GM19452 (cell line): ENCODE data around the gene NSL1.

Experiments used
- ATAC-seq: cut with Tn5 transposase; IDR thresholded peaks from one replicate; pipeline ENCODE4 v1.9.1; 2021; ENCODE audit not compliant: unreplicated experiment

NSL1 gene

GRCh38 chr1:212791676-212792395 is at the start of gene NSL1, which contains the start of gene TATDN3:
NSL1 (minus strand) TSS chr1:212791777; CDS start chr1:212791763, 14 bp downstream.
TATDN3 (plus strand) TSS chr1:212791894; CDS start chr1:212791922, 28 bp downstream.
- peak; percentile 63 for ATAC-seq

DNA sequence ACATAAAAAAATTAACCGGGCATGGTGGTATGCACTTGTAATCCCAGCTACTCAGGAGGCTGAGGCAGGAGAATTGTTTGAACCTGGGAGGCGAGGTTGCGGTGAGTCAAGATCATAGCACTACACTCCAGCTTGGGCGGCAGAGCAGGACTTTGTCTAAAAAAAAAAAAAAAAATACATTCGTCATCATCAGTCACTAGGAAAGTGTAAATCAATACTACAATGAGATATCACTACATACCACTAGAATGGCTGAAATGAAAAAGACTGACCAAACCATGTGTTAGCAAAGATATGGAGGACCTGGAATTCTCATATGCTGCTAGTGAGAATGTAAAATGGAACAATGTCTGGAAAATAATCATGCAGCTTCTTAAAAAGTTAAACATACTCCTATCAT is 46.6 kb upstream of the NSL1 start:
- no peak for ATAC-seq

GRCh38 chr1:212833211-212834207 is 41.9 kb upstream of the NSL1 start:
- peak; percentile 90 for ATAC-seq

DNA sequence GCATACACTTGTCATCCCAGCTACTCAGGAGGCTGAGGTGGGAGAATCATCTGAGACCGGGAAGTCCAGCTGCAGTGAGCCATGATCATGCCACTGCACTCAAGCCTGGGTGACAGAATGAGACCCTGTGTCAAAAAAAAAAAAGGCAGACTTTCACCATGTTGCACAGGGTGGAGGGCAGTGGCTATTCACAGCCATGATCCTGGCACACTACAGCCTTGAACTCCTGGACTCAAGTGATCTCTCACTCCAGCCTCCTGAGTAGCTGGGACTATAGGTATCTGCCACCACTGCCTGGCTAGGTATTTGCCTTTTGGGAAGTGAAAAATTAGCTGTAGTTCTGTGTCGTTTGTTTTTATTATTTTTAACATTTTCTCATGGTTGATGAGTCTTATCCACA is 36.8 kb upstream of the NSL1 start:
- ATAC-seq: no peak

GRCh38 chr1:212827831-212828278 is 36.3 kb upstream of the NSL1 start:
- no peak for ATAC-seq

- ATAC-seq: no peak
Measured at GRCh38 chr1:212827171-212827776, 35.7 kb upstream of the NSL1 start.

GRCh38 chr1:212825798-212826452 is 34.3 kb upstream of the NSL1 start:
- no peak for ATAC-seq

GRCh38 chr1:212824201-212824600 is 32.6 kb upstream of the NSL1 start:
- ATAC-seq: no peak

DNA sequence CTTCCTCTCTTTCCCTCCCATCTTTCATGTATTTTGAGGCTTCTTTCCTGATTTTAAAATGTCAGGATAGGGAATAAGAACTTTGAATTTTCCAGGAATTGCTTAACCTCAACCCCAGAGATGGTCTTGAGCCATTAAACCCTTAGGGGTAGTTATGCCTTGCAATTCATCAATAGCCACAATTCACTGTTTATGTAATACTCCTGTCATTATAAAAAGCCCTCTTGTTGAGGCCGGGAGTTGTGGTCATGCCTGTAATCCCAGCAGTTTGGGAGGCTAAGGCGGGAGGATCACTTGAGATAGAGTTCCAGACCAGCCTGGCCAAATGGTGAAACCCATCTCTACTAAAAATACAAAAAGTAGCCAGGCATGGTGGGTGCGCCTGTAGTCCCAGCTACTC is 31.4 kb upstream of the NSL1 start:
- no peak for ATAC-seq

GRCh38 chr1:212820969-212821368 is 29.4 kb upstream of the NSL1 start:
- ATAC-seq: no peak

DNA sequence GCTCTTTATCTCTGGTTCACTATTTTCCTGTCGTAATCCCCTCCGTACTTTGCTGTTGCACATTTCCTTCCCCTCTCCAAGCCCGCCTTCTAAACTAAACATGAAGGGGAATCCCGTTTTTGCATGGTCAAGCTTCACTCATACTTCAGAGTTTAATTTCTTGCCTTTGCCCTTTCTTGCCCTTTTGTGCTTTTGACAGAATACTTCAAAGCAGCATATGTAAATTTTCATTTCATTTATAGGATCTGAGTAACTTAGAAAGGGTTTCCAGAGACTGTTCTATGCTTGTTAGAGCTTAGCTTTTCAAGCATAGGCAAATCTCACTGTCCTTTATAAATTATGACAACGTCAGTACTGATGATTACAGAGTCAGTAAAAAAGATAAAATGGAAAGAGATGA is 28.1 kb upstream of the NSL1 start:
- peak; percentile 54 for ATAC-seq

- no peak for ATAC-seq
Measured at GRCh38 chr1:212816567-212817278, 25.1 kb upstream of the NSL1 start.

DNA sequence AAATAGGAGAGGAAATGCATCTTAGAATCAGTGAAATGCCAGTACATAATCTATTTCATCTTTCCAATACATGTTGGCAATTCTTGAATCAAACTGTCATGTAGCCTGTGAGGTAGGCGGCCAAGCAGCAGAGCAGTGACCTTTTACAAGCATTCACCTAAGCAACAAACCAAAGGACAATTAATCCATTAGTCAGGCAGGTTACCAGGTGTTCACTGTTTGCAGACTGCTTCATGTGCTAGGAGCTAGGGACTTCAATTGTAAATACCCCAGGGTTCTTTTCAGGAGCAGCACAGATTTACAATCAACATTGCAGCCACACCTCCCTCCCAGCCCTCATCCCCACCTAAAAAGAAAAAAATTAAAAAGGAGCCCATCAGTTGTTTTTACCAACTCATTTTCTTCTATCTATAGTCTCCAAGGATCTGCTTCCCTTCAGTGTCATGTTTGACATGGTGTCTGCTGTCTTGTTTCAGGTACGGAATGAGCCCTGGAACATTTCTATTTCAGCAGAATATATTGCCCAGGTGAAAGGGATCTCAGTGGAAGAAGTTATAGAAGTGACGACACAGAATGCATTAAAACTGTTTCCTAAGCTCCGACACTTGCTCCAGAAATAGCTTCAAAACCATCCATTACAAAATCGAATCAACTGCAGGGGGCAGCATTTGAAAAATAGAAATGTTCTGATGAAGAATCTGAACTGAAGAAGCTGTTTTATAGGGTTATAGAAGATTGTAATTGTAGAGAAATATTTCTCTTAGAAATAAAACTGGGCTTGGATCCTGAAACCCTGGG is 23.2 kb upstream of the NSL1 start:
- no peak for ATAC-seq

DNA sequence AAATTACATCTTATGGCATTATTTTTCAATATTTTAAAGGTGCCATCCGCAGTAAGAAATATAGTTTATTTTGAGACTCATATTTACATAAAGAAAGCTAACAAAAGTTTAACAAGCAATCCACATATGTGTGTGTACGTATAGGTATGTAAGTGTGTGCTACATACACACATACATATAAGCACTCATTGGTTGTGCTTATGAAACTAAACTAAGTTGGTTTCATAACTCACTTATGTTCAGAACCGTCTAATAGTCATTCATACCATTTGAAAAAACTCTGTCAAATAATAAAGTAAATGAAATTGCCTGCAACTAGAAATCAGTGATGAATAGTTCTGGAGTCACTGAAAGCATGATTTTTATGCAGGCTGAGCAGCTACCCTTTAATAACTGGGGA is 14.2 kb upstream of the NSL1 start:
- ATAC-seq: no peak

GRCh38 chr1:212797681-212798080 is 6.1 kb upstream of the NSL1 start:
- ATAC-seq: no peak

GRCh38 chr1:212794561-212795014 is 3.0 kb upstream of the NSL1 start:
- ATAC-seq: peak; percentile 81

- ATAC-seq: no peak
Measured at GRCh38 chr1:212792396-212792908, 875 bp upstream of the NSL1 start.

GRCh38 chr1:212791261-212791675 is 309 bp downstream of the NSL1 start:
- ATAC-seq: peak; percentile 28

GRCh38 chr1:212785871-212786270 is 5.7 kb downstream of the NSL1 start:
- ATAC-seq: no peak
